ENCODE measurements around the gene UBE2E2.
"Not testable (repeated sequence)": the region's sequence is repeated elsewhere in the genome, so short reads cannot be mapped to it uniquely, and the experiment has no call there.

Gene UBE2E2

GRCh38 chr3:23324745-23325144 lies 121.6 kb downstream of the UBE2E2 start:
- no peaks in the 10 kb centered on the region for H3K9me3 ChIP-seq (ENCODE audit: insufficient read depth, low read length)
- H3K36me3 ChIP-seq (ENCODE audit: insufficient read depth, insufficient read length, low read length): no peaks in the 10 kb centered on the region
- no peak overlapping the region for H3K9ac ChIP-seq (ENCODE audit: insufficient read length, low read depth)
- H3K27me3 ChIP-seq (ENCODE audit: insufficient read depth, insufficient read length): no peaks in the 10 kb centered on the region
- DNase-seq (ENCODE audit: low read depth, low spot score): no peak
- TF ChIP-seq SUZ12 (IDR thresholded peaks at IDR 0.05; ENCODE audit: extremely low read depth, insufficient read depth, insufficient read length) (no peak), ZNF274 (IDR thresholded peaks at IDR 0.05; ENCODE audit: low read depth, low read length) (no peak), YY1 (IDR thresholded peaks at IDR 0.05; ENCODE audit: insufficient read depth, insufficient read length) (no peak)
- no peaks in the 10 kb centered on the region for H3K4me1 ChIP-seq (ENCODE audit: insufficient read depth, insufficient read length)
- H3K4me3 ChIP-seq (ENCODE audit: insufficient read length, low read depth): no peak overlapping the region

- Histone ChIP-seq H3K9me3 (ENCODE audit: insufficient read depth, low read length) (no peaks in the 10 kb centered on the region), H3K4me1 (ENCODE audit: insufficient read depth, insufficient read length) (no peaks in the 10 kb centered on the region), H3K27me3 (ENCODE audit: insufficient read depth, insufficient read length) (no peaks in the 10 kb centered on the region), H3K36me3 (ENCODE audit: insufficient read depth, insufficient read length, low read length) (no peaks in the 10 kb centered on the region), H3K9ac (ENCODE audit: insufficient read length, low read depth) (no peak overlapping the region), H3K4me3 (ENCODE audit: insufficient read length, low read depth) (no peak overlapping the region)
- TF ChIP-seq YY1 (IDR thresholded peaks at IDR 0.05; ENCODE audit: insufficient read depth, insufficient read length): no peak
- TF ChIP-seq ZNF274 (IDR thresholded peaks at IDR 0.05; ENCODE audit: low read depth, low read length): no peak
- TF ChIP-seq SUZ12 (IDR thresholded peaks at IDR 0.05; ENCODE audit: extremely low read depth, insufficient read depth, insufficient read length): no peak
- DNase-seq (ENCODE audit: low read depth, low spot score): no peak
Observed at GRCh38 chr3:23325466-23326065, 122.4 kb downstream of the UBE2E2 start.

GRCh38 chr3:23329471-23330105 lies 126.5 kb downstream of the UBE2E2 start:
- H3K27me3 ChIP-seq (ENCODE audit: insufficient read depth, insufficient read length): no peaks in the 10 kb centered on the region
- H3K9me3 ChIP-seq (ENCODE audit: insufficient read depth, low read length): no peaks in the 10 kb centered on the region
- TF ChIP-seq YY1 (IDR thresholded peaks at IDR 0.05; ENCODE audit: insufficient read depth, insufficient read length): no peak
- TF ChIP-seq SUZ12 (IDR thresholded peaks at IDR 0.05; ENCODE audit: extremely low read depth, insufficient read depth, insufficient read length): no peak
- no peak for TF ChIP-seq ZNF274 (IDR thresholded peaks at IDR 0.05; ENCODE audit: low read depth, low read length)
- H3K4me1 ChIP-seq (ENCODE audit: insufficient read depth, insufficient read length): no peaks in the 10 kb centered on the region
- no peak overlapping the region for H3K9ac ChIP-seq (ENCODE audit: insufficient read length, low read depth)
- no peaks in the 10 kb centered on the region for H3K36me3 ChIP-seq (ENCODE audit: insufficient read depth, insufficient read length, low read length)
- DNase-seq (ENCODE audit: low read depth, low spot score): no peak
- no peak overlapping the region for H3K4me3 ChIP-seq (ENCODE audit: insufficient read length, low read depth)

- Histone ChIP-seq H3K36me3 (ENCODE audit: insufficient read depth, insufficient read length, low read length) (no peaks in the 10 kb centered on the region), H3K9ac (ENCODE audit: insufficient read length, low read depth) (no peak overlapping the region), H3K4me1 (ENCODE audit: insufficient read depth, insufficient read length) (no peaks in the 10 kb centered on the region), H3K4me3 (ENCODE audit: insufficient read length, low read depth) (no peak overlapping the region), H3K9me3 (ENCODE audit: insufficient read depth, low read length) (no peaks in the 10 kb centered on the region), H3K27me3 (ENCODE audit: insufficient read depth, insufficient read length) (no peaks in the 10 kb centered on the region)
- DNase-seq (ENCODE audit: low read depth, low spot score): no peak
- no peak for TF ChIP-seq SUZ12 (IDR thresholded peaks at IDR 0.05; ENCODE audit: extremely low read depth, insufficient read depth, insufficient read length)
Observed at GRCh38 chr3:23330568-23330967, 127.4 kb downstream of the UBE2E2 start.

GRCh38 chr3:23331141-23331935 lies 128.2 kb downstream of the UBE2E2 start:
- DNase-seq (ENCODE audit: low read depth, low spot score): no peak
- TF ChIP-seq ZNF274 (IDR thresholded peaks at IDR 0.05; ENCODE audit: low read depth, low read length) (no peak), SUZ12 (IDR thresholded peaks at IDR 0.05; ENCODE audit: extremely low read depth, insufficient read depth, insufficient read length) (no peak), YY1 (IDR thresholded peaks at IDR 0.05; ENCODE audit: insufficient read depth, insufficient read length) (no peak)
- Histone ChIP-seq H3K36me3 (ENCODE audit: insufficient read depth, insufficient read length, low read length) (no peaks in the 10 kb centered on the region), H3K9me3 (ENCODE audit: insufficient read depth, low read length) (no peaks in the 10 kb centered on the region), H3K4me3 (ENCODE audit: insufficient read length, low read depth) (no peak overlapping the region), H3K4me1 (ENCODE audit: insufficient read depth, insufficient read length) (no peaks in the 10 kb centered on the region), H3K9ac (ENCODE audit: insufficient read length, low read depth) (no peak overlapping the region), H3K27me3 (ENCODE audit: insufficient read depth, insufficient read length) (no peaks in the 10 kb centered on the region)

- DNase-seq (ENCODE audit: low read depth, low spot score): no peak
- Histone ChIP-seq H3K4me1 (ENCODE audit: insufficient read depth, insufficient read length) (no peaks in the 10 kb centered on the region), H3K4me3 (ENCODE audit: insufficient read length, low read depth) (no peak overlapping the region), H3K9ac (ENCODE audit: insufficient read length, low read depth) (no peak overlapping the region), H3K27me3 (ENCODE audit: insufficient read depth, insufficient read length) (no peaks in the 10 kb centered on the region), H3K36me3 (ENCODE audit: insufficient read depth, insufficient read length, low read length) (no peaks in the 10 kb centered on the region), H3K9me3 (ENCODE audit: insufficient read depth, low read length) (no peaks in the 10 kb centered on the region)
- TF ChIP-seq YY1 (IDR thresholded peaks at IDR 0.05; ENCODE audit: insufficient read depth, insufficient read length): no peak
- no peak for TF ChIP-seq ZNF274 (IDR thresholded peaks at IDR 0.05; ENCODE audit: low read depth, low read length)
- no peak for TF ChIP-seq SUZ12 (IDR thresholded peaks at IDR 0.05; ENCODE audit: extremely low read depth, insufficient read depth, insufficient read length)
Observed at GRCh38 chr3:23333633-23334032, 130.5 kb downstream of the UBE2E2 start.

- not testable (repeated sequence) for H3K9me3 ChIP-seq (ENCODE audit: insufficient read depth, low read length); H3K36me3 ChIP-seq (ENCODE audit: insufficient read depth, insufficient read length, low read length); H3K9ac ChIP-seq (ENCODE audit: insufficient read length, low read depth); H3K4me3 ChIP-seq (ENCODE audit: insufficient read length, low read depth); H3K27me3 ChIP-seq (ENCODE audit: insufficient read depth, insufficient read length); H3K4me1 ChIP-seq (ENCODE audit: insufficient read depth, insufficient read length); DNase-seq (ENCODE audit: low read depth, low spot score)
Observed at GRCh38 chr3:23336853-23337252, 133.7 kb downstream of the UBE2E2 start.

Data from NT2/D1 (cell line).